PC-3 (cell line): ENCODE data around the gene CD99L2. TPM values are rescaled to one million over a fixed set of nuclear protein-coding genes. Genes with fewer than 3 reads are reported as not detected.

Experiments
- ATAC-seq: fragments of 200-7000 bp; cut with Tn5 transposase; 2 replicates; pipeline ENCODE4 v1.9.1; 2020; ENCODE audit warnings: mild to moderate bottlenecking, moderate library complexity
- BruUV-seq: library from RNA; stranded (reverse); fragments of 400-500 nt; replicated peaks from 2 replicates; lab custom pipeline; 2021; lab: Mats Ljungman, UMichigan
- CTCF ChIA-PET: fragments of 300-600 bp; sonication (Branson Sonifier 250); formaldehyde crosslinking; loops from one replicate; lab custom pipeline; 2022; ENCODE audit warnings: antibody characterized with exemption; lab: Charles Lee
- POLR2A ChIA-PET: fragments of 300-600 bp; sonication (Branson Sonifier 250); formaldehyde crosslinking; loops from one replicate; lab custom pipeline; 2022; ENCODE audit warnings: antibody characterized with exemption; ENCODE audit not compliant: unreplicated experiment; lab: Charles Lee
- DNase-seq: peaks from one replicate; pipeline ENCODE4 v3.0.0-alpha.2; 2015
- H2AFZ ChIP-seq: fragments of 300-600 bp; sonication (generic); 2 replicates; pipeline ENCODE4 v1.6.0; 2016; ENCODE audit warnings: antibody characterized with exemption, low read length
- H3F3A ChIP-seq: fragments of 300-600 bp; sonication (generic); one replicate; pipeline ENCODE4 v1.6.0; 2017; ENCODE audit warnings: antibody characterized with exemption, low read length, control low read depth, mild to moderate bottlenecking; ENCODE audit not compliant: unreplicated experiment
- H3K27ac ChIP-seq: fragments of 300-600 bp; sonication (generic); 2 replicates; pipeline ENCODE4 v1.5.1; 2016; ENCODE audit warnings: mild to moderate bottlenecking, low read length
- H3K27me3 ChIP-seq: fragments of 300-600 bp; sonication (generic); 2 replicates; pipeline ENCODE4 v1.6.1; 2016; ENCODE audit warnings: low read length, mixed read lengths
- H3K36me3 ChIP-seq: fragments of 300-600 bp; sonication (generic); 2 replicates; pipeline ENCODE4 v1.6.1; 2016; ENCODE audit warnings: low read depth, mixed run types, low read length, mixed read lengths
- H3K4me1 ChIP-seq: fragments of 300-600 bp; sonication (generic); 2 replicates; pipeline ENCODE4 v1.5.1; 2016; ENCODE audit warnings: low read length; ENCODE audit not compliant: insufficient read depth
- H3K4me2 ChIP-seq: fragments of 300-600 bp; sonication (generic); 2 replicates; pipeline ENCODE4 v1.6.0; 2016; ENCODE audit warnings: low read length
- H3K4me3 ChIP-seq: fragments of 300-600 bp; sonication (generic); 2 replicates; pipeline ENCODE4 v1.5.1; 2016; ENCODE audit warnings: mild to moderate bottlenecking, low read length, mixed read lengths
- H3K79me2 ChIP-seq: fragments of 300-600 bp; sonication (generic); 2 replicates; pipeline ENCODE4 v1.6.1; 2017; ENCODE audit warnings: low read length, mixed read lengths
- H3K9ac ChIP-seq: fragments of 300-600 bp; sonication (generic); 2 replicates; pipeline ENCODE4 v1.6.0; 2016; ENCODE audit warnings: mild to moderate bottlenecking, low read length
- H3K9me2 ChIP-seq: fragments of 300-600 bp; sonication (generic); replicated peaks from 2 replicates; pipeline ENCODE4 v1.6.1; 2016; ENCODE audit warnings: mixed run types, low read length, mixed read lengths
- H3K9me3 ChIP-seq: fragments of 300-600 bp; sonication (generic); 2 replicates; pipeline ENCODE4 v1.6.1; 2016; ENCODE audit warnings: low read length, mixed read lengths
- H4K20me1 ChIP-seq: fragments of 300-600 bp; sonication (generic); 2 replicates; pipeline ENCODE4 v1.6.1; 2016; ENCODE audit warnings: low read length, mixed read lengths
- CTCF ChIP-seq: fragments of 300-600 bp; sonication (generic); conservative IDR thresholded peaks from 2 replicates; pipeline ENCODE4 v1.5.1; 2017; ENCODE audit warnings: antibody characterized with exemption, low read depth, mild to moderate bottlenecking, low read length
- EZH2 ChIP-seq: fragments of 300-600 bp; sonication (generic); IDR thresholded peaks from one replicate; pipeline ENCODE4 v1.6.1; 2017; ENCODE audit warnings: antibody characterized with exemption, mild to moderate bottlenecking, low read length; ENCODE audit not compliant: unreplicated experiment
- EZH2phosphoT487 ChIP-seq: fragments of 300-600 bp; sonication (generic); IDR thresholded peaks from 2 replicates; pipeline ENCODE4 v1.6.1; 2018; ENCODE audit warnings: mild to moderate bottlenecking, antibody characterized with exemption, low read length, borderline replicate concordance
- intact Hi-C: fragments of 100-400 bp; cut with micrococcal nuclease; formaldehyde crosslinking; loops from 2 replicates; pipeline ENCODE4 v1.9.0; 2023
- total RNA-seq: library from RNA; depleted of rRNA; stranded (reverse); fragments of >200 nt; gene quantifications from 2 replicates; pipeline ENCODE4 v1.2.3, GENCODE V29; 2014

The CD99L2 gene
- total RNA-seq, 1 experiment from 2014 or later: 9.4 TPM

- no peak overlapping the region for H3K4me2 ChIP-seq
- no TSS peak for BruUV-seq
- no peak overlapping the region for H3K9ac ChIP-seq
- TF ChIP-seq CTCF (no peak), EZH2phosphoT487 (no peak), EZH2 (no peak)
- H3F3A ChIP-seq: no peaks in the 10 kb centered on the region
- H2AFZ ChIP-seq: no peak overlapping the region
- intact Hi-C loops: no loop called here
- CTCF ChIA-PET: no interaction called here
- no peaks in the 10 kb centered on the region for H3K79me2 ChIP-seq
- H3K9me2 ChIP-seq: no peaks in the 10 kb centered on the region
- no peak for DNase-seq
- no peak overlapping the region for H3K4me3 ChIP-seq
- H4K20me1 ChIP-seq: no peaks in the 10 kb centered on the region
- ATAC-seq: no peak
- no peaks in the 10 kb centered on the region for H3K27me3 ChIP-seq
- H3K4me1 ChIP-seq: no peaks in the 10 kb centered on the region
- POLR2A ChIA-PET: no interaction called here
- H3K27ac ChIP-seq: no peak overlapping the region
- no peaks in the 10 kb centered on the region for H3K9me3 ChIP-seq
- no peaks in the 10 kb centered on the region for H3K36me3 ChIP-seq
These were observed 121.0 kb downstream of the CD99L2 start for GRCh38 chrX:150777328-150777992.

GRCh38 chrX:150775569-150776350, 122.7 kb downstream of the CD99L2 start:
- Histone ChIP-seq H3K9me2 (no peaks in the 10 kb centered on the region), H3K36me3 (no peaks in the 10 kb centered on the region), H3K9ac (no peak overlapping the region), H3K79me2 (no peaks in the 10 kb centered on the region), H3K4me1 (no peaks in the 10 kb centered on the region), H3K4me3 (no peak overlapping the region), H3K9me3 (no peaks in the 10 kb centered on the region), H3F3A (no peaks in the 10 kb centered on the region), H4K20me1 (no peaks in the 10 kb centered on the region), H3K27me3 (no peaks in the 10 kb centered on the region), H3K27ac (no peak overlapping the region), H3K4me2 (no peak overlapping the region), H2AFZ (no peak overlapping the region)
- intact Hi-C loops: no loop called here
- CTCF ChIA-PET: no interaction called here
- no peak for DNase-seq
- ATAC-seq: no peak
- BruUV-seq: no TSS peak
- POLR2A ChIA-PET: no interaction called here
- no peak for TF ChIP-seq CTCF
- no peak for TF ChIP-seq EZH2phosphoT487
- TF ChIP-seq EZH2: no peak
